Measurements from ENCODE around the gene SV2C.
"Not testable (repeated sequence)": the region's sequence is repeated elsewhere in the genome, so short reads cannot be mapped to it uniquely, and the experiment has no call there.

SV2C gene, protein sequence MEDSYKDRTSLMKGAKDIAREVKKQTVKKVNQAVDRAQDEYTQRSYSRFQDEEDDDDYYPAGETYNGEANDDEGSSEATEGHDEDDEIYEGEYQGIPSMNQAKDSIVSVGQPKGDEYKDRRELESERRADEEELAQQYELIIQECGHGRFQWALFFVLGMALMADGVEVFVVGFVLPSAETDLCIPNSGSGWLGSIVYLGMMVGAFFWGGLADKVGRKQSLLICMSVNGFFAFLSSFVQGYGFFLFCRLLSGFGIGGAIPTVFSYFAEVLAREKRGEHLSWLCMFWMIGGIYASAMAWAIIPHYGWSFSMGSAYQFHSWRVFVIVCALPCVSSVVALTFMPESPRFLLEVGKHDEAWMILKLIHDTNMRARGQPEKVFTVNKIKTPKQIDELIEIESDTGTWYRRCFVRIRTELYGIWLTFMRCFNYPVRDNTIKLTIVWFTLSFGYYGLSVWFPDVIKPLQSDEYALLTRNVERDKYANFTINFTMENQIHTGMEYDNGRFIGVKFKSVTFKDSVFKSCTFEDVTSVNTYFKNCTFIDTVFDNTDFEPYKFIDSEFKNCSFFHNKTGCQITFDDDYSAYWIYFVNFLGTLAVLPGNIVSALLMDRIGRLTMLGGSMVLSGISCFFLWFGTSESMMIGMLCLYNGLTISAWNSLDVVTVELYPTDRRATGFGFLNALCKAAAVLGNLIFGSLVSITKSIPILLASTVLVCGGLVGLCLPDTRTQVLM

DNA sequence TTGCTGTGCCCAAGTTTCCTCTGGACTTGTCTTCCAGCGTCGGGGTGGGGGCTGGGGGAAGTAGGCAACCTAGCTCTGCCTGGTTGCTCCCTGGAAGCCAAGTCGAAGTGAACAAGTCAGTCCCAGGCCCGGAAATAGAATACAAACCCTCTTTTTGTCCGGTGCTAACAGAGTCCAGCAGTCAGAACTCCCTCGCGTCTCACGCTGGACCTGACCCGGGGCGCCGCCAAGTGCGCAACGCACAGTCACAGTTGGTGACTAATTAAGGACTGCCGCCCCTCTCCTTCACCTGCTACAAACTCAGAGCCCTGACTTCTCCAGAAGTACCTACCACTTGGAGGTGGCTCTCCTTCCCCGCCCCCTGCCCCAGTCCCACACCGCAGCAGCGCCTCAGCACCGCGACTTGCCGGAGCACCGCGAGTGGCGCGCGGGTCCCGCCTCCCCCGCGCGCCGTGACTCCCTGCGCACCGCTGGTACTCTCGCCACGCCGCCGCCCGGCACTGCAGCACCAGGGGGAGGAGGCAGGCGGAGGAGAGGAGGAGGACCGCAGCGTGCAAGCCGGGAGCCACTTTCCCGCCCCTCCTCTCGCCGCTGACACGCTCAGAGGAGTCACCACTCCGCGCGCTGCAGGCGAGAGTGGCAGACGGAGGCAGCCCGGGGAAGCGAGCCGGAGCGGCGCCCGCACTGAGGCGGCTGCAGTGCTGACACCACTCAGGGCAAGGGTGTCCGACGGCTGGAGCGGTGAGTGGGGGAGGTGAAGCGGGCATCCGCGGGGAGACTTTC, at the start of gene SV2C:
Gene SV2C, plus strand, starts transcription at position 612 of the 783 bp plus-strand sequence. CDS start 48,368 bp downstream, outside the sequence.
- DNase-seq: no peak

DNA sequence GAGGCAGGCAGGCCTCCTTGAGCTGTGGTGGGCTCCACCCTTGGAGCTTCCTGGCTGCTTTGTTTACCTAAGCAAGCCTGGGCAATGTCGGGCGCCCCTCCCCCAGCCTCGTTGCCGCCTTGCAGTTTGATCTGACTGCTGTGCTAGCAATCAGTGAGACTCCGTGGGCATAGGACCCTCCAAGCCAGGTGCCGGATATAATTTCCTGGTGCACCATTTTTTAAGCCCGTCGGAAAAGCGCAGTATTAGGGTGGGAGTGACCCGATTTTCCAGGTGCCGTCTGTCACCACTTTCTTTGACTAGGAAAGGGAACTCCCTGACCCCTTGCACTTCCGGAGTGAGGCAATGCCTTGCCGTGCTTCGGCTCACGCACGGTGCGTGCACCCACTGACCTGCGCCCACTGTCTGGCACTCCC, 45.4 kb upstream of the SV2C start:
- not testable (repeated sequence) for DNase-seq

DNA sequence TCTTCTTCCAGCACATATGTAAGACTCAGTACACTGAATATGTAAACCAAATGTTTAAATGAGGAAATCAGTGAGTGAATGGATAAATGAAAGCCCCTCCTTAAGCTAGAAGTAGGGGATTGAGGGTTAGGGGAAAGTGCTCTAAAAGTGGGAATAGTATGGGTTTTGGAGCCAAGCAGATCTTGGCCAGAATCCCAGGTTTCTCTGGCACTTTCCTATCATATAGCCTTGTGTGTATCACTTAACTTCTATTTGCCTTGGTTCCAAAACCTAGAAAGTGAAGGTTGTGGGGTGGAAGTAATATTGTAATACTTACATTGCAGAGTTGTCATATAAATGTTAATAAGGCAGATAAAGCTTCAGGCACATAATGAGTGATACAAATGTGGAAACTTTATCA, 45.0 kb upstream of the SV2C start:
- DNase-seq: no peak

DNA sequence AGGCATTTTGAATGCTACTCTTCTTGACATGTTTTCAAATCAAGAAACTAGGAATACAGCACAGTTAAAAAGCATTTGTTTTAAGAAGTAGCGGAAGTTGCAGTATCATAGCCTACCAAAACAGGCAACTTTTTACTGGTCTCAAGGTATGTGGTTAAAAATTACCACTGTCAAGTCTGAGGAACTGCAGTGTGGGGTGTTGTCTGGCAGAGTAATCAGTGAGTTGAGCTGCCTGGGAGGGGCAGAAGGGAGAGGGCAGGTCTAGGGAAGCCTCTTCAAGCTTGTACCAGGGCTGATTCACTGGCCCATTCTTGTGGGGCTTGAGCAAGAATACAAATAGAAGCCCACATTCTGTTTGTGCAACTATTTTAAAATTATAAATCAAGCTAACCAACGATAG, 42.4 kb upstream of the SV2C start:
- DNase-seq: no peak

DNA sequence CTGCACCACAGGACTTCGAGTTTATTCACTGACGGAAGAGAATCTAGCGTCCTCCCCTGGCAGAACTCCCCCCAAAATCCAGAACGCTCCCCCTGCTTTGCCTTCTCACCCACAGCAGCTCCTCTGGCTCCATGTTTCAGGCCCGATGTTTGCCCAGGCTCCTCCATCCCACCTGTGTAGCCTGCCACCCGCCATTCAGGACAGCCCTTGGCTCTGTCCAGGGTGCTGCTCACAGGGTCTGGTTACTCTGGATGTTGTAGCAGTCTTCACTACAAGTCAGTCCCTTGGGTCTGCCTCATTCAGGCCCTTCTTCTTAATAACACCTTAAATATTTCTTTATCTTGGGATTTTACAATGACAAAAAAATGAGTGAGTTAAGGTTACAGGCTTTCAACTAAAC, 41.3 kb upstream of the SV2C start:
- no peak for DNase-seq

DNA sequence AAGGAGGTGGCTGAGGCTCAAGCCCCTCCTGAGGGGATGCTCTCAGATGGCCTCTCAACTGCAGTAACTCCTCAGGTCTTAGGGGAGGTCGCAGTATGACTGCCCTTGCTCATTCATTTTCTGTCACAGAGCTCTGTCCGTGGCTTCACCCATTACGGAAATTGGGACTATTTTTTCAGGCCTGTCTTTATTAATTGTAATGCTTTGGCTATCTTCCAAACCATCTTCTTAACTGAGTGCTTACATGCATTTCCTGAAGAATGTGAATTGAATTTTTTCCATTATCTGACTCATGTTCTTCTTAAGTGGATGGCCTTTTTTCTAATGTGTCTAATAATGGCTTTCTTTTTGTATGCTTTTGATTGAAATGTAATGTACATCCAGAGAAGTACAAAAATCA, 36.4 kb upstream of the SV2C start:
- DNase-seq: no peak

DNA sequence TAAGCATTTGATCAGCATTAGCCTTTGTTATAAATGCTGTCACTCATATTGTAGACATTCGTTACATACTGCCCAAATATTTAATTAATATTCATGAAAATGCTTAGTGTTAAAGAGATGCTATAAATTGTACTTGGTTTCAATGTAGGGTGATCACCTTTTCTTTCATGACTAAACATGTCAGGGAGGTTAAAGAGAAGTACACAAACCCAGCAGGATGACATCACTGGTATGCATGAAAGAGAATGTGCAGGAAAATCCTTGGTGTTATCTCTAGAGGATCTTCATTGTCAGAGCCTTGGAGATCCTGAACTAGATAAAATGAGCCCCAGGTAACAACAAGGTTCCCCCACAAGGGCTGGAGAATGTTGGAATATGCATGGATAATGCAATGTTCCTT, 33.0 kb upstream of the SV2C start:
- DNase-seq: no peak

DNA sequence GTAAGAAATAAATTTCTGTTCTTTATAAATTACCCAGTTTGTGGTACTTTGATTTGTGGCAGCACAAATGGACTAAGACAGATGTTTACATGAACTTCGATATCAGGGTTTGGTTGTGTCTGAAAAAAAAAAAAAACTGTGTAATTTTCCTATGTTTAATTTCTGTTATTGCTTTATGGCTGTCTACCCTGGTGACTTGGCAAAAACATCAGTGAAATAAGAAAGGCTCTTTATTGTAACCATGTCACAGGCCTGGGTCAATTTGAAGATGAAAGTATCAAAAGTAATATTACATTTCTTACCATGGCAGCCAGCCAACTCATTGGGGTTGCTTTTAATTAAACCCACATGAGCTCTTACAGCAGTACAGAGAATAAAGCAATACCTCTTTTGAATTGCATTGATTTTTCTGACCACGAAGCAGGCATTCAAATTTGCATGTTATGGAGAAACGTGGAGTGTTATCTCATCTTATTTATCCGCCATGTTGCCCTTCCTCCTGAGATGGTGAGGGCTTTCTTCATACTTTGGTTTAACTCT, 20.6 kb upstream of the SV2C start:
- DNase-seq: no peak

DNA sequence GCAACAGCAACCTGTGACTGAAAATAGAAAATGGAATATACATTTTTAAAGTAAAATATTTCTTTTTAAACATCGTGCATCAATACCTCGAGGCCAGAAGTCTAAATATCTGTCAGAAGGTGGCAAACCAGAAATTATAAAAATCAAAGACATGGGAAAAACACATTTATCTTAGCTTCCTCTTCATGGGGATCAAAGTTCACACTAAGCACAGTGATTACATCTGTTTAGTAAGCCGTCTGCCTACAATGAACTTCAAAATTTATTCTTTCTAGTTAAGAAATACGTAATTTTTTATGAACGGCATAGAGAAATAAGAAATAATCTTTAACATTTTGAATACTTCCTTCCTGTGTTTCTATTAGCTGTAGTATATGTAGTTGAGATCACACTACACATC, 17.9 kb upstream of the SV2C start:
- no peak for DNase-seq

DNA sequence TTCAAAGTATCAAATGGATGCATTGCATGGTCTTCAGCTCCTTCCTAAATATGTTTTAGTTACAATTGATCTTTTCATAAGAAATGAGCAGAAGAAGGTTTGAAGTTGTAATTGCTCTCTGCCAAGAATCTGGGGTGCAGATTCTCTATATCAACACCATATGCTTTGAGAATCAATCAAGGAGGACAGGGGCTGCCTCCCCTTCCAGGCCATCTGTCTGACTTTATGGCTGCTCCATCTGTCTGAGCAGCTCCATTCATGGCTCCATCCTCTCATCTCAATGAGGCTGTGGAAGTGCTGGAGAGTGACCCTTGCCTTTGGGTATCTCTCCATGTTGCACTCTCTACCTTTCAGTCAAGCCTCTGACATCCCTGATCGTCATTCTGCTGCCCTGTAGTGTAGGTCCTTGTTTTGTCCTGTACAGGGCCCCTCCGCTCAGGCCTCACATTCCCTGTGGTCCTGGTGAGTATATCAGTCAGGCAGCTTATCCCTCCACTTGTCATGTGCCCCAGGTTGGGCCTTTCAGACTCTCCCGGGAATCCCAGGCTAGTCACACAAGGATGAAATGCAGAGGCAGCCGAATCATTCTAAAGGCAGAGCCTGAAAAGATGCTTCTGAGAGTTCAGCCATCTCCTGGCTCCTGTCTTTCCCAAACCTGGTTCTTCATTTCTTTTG, 14.0 kb upstream of the SV2C start:
- DNase-seq: no peak

DNA sequence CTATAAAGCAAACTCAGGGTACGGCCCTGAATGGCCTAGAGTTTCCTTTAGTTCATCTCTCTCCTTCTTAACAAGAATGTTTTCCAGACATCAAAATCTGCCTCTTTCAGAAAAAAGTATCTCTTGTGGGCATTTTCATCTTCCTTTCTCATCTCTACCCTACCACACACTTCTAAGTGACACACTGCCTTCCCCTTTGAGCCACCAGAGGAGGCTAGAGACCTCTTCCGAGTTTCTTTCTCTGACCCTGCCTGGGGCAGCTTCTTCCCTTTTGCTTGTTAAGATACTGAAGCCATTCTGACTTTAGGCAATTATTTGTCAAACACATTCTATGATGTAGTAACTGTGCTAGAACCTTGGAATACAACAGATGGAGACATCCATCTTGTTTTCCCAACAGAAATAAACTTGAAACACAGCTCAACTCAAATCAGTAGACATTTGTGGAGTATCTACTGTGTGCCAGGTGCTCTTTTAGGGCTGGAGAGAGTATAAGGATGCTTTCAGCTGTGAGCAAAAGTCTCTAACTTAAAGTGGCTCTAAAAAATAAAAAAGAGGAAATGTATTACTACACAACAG, 8.6 kb upstream of the SV2C start:
- peak in 1 of 2 donors; percentile 29 for DNase-seq

DNA sequence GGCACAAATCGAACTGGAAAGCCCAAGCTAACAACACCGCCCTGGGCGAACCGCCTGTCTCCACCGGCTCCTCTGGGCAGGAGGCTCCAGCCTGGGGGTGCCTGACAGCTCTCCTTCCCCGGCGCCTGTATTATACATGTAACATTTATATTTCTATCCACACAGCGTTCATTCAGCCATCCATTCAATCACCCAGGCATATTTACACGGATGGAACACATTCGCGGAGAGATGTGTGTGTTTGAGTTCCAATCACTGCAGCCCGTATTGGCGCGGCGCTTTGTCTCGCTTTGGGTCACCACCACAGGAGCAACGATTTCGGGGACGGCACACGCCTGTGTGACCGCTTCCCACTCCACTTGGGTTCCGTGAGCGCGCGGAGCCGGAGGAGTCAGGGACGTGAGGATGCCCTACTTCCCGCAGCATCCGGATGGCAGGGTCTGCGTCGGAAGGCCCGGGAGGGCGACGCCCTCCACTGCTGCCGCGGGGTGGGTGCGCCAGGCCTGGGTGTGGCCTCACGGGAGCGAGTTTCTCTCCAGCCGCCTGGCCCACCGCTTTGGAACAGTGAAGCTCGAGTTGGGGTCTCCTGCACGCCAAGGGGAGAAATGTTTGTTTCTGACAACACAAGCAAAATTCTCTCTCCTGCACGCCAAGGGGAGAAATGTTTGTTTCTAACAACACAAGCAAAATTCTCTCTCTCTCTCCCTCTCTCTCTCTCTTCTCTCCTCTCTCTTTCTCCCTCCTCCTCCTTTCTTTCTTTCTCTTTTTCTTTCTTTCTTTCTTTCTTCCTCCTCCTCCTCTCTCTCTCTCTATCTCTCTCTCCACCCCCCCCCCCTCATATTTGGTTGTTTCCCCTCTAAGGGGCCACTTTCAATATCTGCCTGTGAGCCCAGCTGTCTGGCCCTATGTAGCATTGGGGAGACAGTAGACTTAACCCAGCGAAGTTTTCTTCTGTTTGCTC, 1.1 kb upstream of the SV2C start:
- DNase-seq: no peak

DNA sequence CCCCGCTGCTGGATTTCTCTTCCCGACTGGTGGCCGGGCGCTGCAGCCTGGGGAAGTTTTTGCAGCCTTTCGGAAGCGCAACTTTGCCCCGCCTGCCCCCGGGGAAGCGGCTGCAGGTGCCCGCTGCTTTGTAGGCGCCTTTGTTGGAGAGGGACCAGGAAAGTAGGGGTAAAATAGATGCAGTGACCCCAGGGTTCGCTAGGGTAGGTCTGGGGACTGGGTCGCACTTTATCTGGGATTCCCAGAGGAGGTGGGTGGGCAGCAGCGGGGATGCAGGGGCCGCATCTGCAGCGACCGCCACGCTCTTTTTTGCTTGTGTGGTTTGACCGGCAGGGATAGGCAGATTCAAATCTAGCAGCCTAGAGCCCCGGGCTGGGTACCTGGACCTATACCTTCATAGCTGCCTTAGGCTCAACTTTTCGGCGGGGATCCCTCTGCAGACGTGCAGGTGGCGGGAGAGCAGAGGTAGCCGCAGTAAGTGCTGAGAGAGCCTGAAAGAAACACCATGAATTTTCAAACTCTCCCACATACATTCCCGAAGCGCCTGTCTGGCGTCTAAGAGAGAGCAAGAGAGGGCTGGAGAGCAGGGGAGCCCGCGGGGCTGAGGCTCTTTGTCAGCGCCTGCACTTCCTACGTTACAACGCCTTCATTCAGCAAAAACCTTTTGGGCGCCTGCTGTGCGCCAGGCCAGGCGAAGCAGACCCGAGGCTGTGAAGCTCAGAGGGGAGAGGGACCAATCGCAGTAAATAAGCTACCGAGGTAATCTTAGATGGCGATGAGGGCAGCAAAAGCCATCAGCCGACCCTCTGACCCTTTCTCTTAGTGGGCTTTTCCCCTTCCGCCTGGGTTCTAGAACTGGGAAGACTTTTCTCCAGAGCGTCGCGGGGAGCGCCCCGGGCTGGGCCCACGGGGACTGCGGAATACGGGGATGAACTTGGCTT, 642 bp downstream of the SV2C start:
- DNase-seq: no peak

DNA sequence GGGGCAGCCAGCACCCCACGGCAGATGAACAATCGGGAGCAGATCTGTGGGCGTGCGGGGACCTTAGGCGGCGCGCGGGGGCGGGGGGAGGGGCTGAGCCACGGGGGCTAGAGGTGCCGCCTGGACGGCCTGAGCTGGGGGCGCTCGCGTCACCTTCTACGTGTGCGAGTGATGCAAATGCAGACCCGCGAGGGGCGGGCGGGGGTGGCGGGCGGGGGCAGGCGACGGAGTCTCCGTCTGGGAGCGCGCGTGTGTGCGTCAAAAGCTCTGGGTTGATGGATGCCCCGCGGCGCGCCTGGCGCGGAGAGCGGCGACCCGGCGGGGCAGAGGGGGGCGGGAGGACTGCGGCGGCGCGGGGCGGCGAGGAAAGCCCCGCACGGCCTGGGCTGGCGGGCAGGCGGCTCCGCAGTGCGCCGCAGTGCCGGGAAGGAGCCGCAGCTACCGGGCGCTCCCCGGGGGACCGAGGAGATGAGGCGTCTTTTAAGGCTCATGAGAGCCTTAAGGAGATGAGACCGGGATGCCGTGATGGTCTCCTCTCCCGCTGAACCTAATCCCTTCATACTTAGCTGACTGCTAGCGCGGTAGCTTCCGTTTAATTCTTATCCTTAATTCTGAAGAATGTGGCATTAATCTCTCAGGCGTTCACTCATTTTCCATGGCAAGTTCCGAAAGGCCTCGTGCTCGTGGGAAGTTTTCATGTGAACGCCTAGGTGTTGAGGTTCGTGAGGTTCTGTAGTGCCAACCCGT, 1.5 kb downstream of the SV2C start:
- no peak for DNase-seq

DNA sequence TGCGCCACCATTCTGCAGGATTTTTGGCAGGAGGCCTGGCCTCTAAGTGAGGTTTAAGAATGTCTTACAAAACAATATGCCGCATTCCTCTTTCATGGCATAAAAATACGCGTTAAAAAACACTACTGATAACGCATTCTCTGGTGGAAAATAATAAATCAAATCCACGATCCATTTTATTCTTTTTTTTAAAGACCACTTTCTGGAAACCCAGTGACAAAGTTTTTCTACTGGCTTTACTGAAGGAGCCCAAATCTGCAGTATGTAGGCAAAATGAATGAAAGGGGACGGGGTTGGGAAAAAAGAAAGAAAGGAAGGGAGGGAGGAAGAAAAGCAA, 2.0 kb downstream of the SV2C start:
- DNase-seq: no peak

DNA sequence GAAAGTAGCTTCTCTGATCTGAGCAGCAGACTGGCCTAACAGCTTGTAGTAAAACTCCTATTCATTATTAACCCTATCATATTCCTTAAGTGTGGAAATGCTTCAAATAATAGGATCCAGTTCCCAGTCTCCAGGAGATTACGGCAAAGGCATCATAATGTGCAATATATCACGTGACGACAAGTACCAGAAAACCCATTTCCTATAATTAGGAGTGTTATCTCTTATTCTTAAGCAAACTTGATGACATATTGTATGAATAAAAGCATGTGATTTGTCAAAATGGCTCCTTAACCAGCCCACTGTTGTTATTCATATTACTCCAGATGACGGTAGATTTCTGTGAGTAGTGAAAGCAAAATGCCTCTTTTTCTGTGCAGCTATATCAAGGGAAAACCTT, 2.9 kb downstream of the SV2C start:
- no peak for DNase-seq

DNA sequence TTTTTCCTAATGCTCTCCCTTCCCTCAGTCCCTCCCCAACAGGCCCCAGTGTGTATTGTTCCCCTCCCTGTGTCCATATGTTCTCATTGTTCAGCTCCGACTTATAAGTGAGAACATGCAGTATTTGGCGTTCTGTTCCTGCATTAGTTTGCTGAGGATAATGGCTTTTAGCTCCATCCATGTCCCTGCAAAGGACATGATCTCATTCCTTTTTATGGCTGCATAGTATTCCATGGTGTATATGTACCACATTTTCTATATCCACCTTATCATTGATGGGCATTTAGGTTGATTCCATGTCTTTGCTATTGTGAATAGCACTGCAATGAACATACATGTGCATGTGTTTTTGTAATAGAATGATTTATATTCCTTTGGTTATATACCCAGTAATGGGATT, 6.0 kb downstream of the SV2C start:
- not testable (repeated sequence) for DNase-seq

DNA sequence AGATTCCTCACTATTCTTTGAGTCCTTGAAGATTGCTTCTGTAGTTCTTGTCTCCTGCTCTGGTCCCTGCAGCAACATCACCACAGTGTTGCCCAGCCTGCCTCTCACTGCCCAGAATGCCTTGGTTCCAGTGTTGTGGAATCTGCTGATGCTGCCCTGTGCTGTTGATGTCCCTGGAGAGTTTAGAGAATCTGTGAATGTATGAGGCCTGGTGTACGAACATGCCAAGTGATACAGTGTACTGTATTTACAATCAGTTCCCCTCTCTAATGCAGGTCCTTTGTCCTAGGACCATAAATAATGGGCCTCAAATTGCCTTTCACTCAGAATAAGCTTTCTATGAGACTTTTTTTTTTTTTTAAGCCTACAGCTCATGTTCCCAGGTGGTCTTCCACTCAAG, 8.2 kb downstream of the SV2C start:
- no peak for DNase-seq

DNA sequence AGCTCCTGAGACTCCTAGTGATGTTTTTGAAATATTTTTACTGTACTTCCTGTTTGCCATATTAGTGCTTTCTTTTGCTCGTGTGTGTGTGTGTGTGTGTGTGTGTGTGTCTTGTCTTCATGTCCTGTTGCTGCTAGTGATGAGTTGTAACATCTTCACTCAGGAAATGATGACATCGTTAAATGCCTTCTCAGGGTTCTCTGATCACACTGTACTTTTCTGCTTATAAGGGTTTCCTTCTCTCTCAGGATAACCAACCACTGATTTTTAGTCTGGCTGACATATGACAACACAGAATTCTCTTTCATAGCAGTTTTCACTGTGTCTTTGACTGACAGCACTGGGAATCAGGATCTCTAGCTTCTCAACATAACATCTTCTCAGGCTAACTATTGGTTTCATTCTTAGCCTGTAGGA, 16.1 kb downstream of the SV2C start:
- no peak for DNase-seq

Data from bone marrow (tissue), 2 donors.